GM12891 (cell line): ENCODE data around the gene KIT.

Experiments used
- POLR2A ChIP-seq: IDR thresholded peaks from 2 replicates; pipeline ENCODE4 v1.6.1; 2011; ENCODE audit warnings: low read depth, low read length, control low read depth
- POLR2AphosphoS5 ChIP-seq: IDR thresholded peaks from 2 replicates; pipeline ENCODE4 v1.6.1; 2011; ENCODE audit warnings: low read depth, low read length, control low read depth
- TAF1 ChIP-seq: IDR thresholded peaks from 2 replicates; pipeline ENCODE4 v1.6.1; 2011; ENCODE audit warnings: low read depth, low read length, control low read depth

- no peak for TF ChIP-seq POLR2A
- no peak for TF ChIP-seq POLR2AphosphoS5
- TF ChIP-seq TAF1 = no peak
Measured at GRCh38 chr4:54661169-54661568, 3.4 kb downstream of the KIT start.
